Activated naive CD4-positive, alpha-beta T cell treated with anti-CD3 and anti-CD28 coated beads, Interleukin-2, amount 50 U/mL, for 16 hours (primary cell): ENCODE measurements around the gene TSNAX.
"Not testable (repeated sequence)": the region's sequence is repeated elsewhere in the genome, so short reads cannot be mapped to it uniquely, and the experiment has no call there.

Source experiments
- DNase-seq: peaks from one replicate; pipeline ENCODE4 v3.0.0-alpha.2; 2020

Gene TSNAX

GRCh38 chr1:231528172-231529029 is at the start of gene TSNAX:
Gene TSNAX (plus strand): TSS chr1:231528669. CDS start chr1:231528811, 142 bp downstream.
- peak; percentile 91 for DNase-seq

- no peak for DNase-seq
Measured at GRCh38 chr1:231478811-231479210, 49.7 kb upstream of the TSNAX start.

- no peak for DNase-seq
Measured at GRCh38 chr1:231480008-231480407, 48.5 kb upstream of the TSNAX start.

DNA sequence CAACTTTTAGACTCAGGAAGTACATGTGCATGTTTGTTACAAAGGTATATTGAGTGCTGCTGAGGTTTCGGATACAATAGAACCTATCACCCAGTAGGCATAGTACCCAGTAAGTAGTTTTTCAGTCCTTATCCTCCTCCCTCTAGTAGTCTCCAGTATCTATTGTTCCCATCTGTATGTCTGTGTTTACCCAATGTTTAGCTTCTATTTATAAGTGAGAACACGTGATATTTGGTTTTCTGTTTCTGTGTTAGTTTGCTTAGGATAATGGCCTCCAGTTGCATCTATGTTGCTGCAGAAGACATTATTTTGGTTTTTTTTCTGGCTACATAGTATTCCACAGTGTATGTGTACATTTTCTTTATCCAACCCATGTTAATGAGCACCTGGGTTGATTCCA is 47.2 kb upstream of the TSNAX start:
- no peak for DNase-seq

DNA sequence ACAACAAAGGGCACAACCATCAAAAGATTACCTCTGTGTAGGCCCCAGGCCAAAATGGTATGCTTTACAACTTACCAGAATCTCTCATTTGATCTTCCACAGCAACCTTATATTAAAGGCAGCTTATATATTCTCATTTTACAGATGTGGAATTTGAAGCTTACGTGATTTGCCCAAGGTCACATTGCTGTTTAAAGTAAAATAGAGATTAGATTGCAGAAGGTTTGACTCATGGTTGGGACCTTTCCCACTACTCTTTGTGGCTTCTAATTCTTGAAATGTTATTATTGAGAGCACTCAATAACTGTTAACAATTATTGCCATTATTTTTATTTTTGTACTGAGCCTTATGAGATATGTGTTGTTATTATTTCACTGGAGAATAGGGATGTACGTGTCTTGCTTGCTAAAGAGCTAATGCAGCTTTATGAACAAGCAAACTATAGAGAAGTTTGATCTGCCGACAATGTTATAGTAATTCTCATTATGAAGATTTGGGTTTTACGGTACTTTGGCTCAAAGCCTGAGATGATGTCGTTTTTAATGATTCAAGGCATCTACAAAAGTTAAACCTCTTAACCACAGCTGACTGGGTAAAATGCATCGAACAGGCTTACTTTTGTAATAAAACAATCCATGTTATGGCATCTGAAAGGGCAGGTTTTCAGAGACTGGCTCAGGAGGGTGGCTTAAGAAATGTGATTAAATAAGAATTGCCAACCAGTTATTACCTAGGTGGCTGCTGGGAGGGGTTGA is 43.3 kb upstream of the TSNAX start:
- no peak for DNase-seq

GRCh38 chr1:231487019-231487418 is 41.5 kb upstream of the TSNAX start:
- no peak for DNase-seq

GRCh38 chr1:231487910-231488309 is 40.6 kb upstream of the TSNAX start:
- no peak for DNase-seq

- DNase-seq = no peak
Measured at GRCh38 chr1:231493421-231494185, 34.9 kb upstream of the TSNAX start.

DNA sequence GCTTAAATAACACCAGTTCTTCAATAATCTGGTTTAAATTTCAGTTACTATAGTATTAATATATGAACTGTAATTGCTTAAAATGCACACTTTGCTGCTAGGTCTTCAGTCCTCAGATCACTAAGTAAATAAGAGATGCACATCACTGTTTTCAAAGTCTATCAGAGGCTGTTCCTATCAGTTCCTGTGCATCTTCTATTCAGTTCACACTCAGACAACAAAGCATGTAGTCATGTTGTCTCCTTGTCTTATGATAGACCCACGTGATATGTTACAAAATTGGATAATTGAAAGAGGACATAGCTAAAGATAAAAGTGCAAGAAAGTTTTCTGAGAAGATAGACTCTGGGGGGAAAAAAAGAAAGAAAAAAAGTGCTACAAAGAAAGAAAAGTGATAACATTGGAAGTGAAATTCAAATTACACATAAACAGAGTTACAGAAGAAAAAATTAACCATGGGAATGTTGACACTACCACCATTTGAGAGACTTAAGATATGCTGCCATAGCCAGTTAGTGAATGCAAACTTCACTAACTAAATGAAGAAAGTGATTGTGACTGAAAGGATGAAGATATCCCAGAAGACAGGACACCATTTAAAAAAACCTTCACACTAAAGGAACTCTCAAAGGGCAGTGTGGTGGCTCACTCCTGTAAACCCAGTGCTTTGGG is 33.9 kb upstream of the TSNAX start:
- no peak for DNase-seq

GRCh38 chr1:231497629-231498152 is 30.8 kb upstream of the TSNAX start:
- DNase-seq = no peak

GRCh38 chr1:231499148-231499763 is 29.2 kb upstream of the TSNAX start:
- no peak for DNase-seq

DNA sequence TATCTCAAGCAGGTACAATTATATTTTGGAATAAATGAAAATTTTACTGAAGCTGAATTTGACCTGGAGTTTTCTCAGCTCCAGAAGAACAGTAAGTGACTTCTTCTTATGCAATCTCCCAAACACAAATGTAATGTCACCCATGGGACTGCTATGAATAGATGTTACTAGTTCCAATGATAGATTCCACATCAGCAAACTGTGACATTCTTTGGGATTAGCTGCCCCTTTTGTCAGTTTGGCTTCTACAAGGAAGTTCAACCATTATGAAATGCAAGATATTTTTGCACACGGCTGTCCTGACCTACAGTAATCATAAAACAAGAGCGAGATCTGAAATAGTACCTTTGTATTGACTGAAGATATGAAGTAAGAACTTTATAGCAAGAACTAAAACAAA is 27.8 kb upstream of the TSNAX start:
- DNase-seq = no peak

DNA sequence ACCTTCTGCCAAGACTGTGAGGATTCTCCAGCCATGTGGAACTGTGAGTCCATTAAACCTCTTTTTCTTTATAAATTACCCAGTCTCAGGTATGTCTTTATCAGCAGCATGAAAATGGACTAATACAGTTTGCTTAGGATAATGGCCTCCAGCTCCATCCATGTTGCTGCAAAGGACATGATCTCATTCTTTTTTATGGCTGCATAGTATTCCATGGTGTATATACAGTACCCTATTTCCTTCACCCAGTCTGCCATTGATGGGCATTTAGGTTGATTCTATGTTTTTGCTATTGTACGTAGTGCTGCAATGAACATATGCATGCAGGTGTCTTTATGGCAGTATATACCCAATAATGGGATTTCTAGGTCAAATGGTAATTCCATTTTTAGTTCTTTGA is 25.3 kb upstream of the TSNAX start:
- not testable (repeated sequence) for DNase-seq

GRCh38 chr1:231507476-231508355 is 20.8 kb upstream of the TSNAX start:
- DNase-seq = no peak

DNA sequence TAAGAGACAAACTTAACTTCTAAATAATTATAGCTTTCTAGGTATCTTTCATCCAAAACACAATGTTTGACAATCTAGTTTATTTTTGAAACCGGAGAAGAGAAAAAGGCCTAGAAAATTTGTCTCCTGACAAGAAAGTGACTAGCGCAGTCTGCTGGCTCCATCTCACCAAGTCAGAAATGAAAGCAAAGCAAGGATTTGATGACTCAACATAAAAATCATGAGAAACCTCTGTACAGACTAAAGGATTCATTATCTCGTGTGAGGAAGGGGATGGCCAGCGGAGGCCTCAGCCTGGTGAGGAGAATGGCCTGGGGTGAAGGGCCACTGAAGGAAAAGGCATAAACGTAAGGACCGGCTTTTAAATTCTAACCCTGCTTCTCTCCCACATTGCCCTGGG is 20.0 kb upstream of the TSNAX start:
- no peak for DNase-seq

GRCh38 chr1:231508941-231509340 is 19.5 kb upstream of the TSNAX start:
- DNase-seq = no peak

DNA sequence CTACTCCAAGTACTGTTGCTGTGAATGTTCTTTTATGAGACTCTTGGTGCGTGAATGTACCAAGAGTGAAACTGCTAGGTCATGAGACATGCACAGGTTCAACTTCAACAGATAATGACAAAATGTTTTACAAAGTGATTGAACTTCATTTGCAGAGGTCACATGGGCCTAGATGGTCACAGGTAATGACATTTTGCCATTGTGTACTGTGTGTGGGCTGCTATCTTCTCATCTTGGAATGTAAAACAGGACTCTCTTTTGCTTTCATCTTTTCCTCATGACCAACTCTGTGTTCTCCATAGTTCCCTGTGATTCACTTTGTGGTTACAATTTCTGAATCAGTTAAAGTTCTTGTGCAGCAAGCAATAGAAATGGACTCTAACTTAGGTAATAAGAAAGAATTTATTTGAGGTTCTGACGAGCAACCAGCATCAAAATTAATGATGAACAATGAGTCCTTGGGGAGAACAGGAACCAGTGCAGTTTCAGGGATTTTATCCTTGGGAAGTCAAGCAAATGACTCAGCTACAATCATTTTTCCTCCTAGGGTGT is 16.2 kb upstream of the TSNAX start:
- no peak for DNase-seq

GRCh38 chr1:231515748-231516147 is 12.7 kb upstream of the TSNAX start:
- DNase-seq = no peak

GRCh38 chr1:231517076-231517475 is 11.4 kb upstream of the TSNAX start:
- no peak for DNase-seq

- no peak for DNase-seq
Measured at GRCh38 chr1:231518485-231519034, 9.9 kb upstream of the TSNAX start.
